HG03565 (cell line): ENCODE results near the gene ACTN2.

Experiments used
- ATAC-seq: cut with Tn5 transposase; IDR thresholded peaks from one replicate; pipeline ENCODE4 v1.9.1; 2021; ENCODE audit warnings: mild to moderate bottlenecking, moderate library complexity; ENCODE audit not compliant: unreplicated experiment

ACTN2 gene

DNA sequence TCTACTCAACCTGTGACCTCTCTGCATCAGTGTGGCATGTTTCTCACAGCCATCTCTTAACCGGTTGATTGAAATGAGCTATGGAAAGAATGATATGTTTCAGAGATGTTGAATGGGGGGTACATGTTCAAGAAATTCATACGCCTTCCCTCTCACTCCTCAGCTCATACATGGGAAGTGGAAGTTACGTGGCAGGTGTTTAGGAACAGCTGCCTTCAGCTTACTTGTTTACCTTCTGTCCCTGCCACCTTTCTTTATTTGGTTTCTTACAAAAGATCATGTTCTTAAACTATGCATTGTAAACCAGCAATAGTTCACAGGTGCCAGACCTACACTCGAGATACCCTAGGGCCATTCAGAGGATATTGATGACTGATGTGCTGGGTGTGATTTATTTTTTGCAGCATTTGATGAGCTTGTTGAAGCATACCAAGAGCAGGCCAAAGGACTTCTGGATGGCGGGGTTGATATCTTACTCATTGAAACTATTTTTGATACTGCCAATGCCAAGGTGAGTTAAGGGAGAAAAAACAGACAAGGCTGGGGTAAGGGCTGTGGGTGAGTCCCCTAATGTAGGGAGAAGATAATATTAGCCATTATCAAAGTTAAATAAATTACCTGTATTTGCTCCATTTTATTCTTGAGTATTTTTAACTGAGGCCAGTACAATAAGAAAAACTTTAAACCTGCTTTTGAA lies 126.2 kb downstream of the ACTN2 start:
- ATAC-seq: no peak
